Osteoblast (primary cell): ENCODE results near the gene LRIT3. TPM values are rescaled to one million over a fixed set of nuclear protein-coding genes. Genes with fewer than 3 reads are reported as not detected.
A peak's percentile ranks its signal among the peaks of the same experiment; 100 is the strongest.

ENCODE experiments used
- DNase-seq: peaks from one replicate; pipeline ENCODE4 v3.0.0; 2011; ENCODE audit warnings: low spot score, mixed read lengths; ENCODE audit not compliant: insufficient read length; ENCODE audit errors: missing footprints
- H2AFZ ChIP-seq: 2 replicates; pipeline ENCODE4 v1.6.0; 2011; ENCODE audit warnings: mild to moderate bottlenecking, low read length
- H3K27ac ChIP-seq: 2 replicates; pipeline ENCODE4 v1.5.1; 2011; ENCODE audit warnings: mild to moderate bottlenecking, low read depth, low read length, moderate library complexity
- H3K27me3 ChIP-seq: 2 replicates; pipeline ENCODE4 v1.6.0; 2012; ENCODE audit warnings: mild to moderate bottlenecking, control low read depth, inconsistent platforms, low read length, moderate library complexity; ENCODE audit not compliant: insufficient read depth
- H3K36me3 ChIP-seq: 2 replicates; pipeline ENCODE4 v1.5.1; 2011; ENCODE audit warnings: mild to moderate bottlenecking, low read length, control low read depth, moderate library complexity; ENCODE audit not compliant: insufficient read depth
- H3K4me1 ChIP-seq: 2 replicates; pipeline ENCODE4 v1.5.1; 2011; ENCODE audit warnings: mild to moderate bottlenecking, low read length, control low read depth, moderate library complexity; ENCODE audit not compliant: insufficient read depth
- H3K4me2 ChIP-seq: 2 replicates; pipeline ENCODE4 v1.6.0; 2011; ENCODE audit warnings: mild to moderate bottlenecking, low read length; ENCODE audit not compliant: insufficient read depth
- H3K4me3 ChIP-seq: fragments of 200-600 bp; sonication (generic); 3 replicates; pipeline ENCODE4 v1.5.1; 2012; ENCODE audit warnings: mild to moderate bottlenecking, low read length, inconsistent platforms; ENCODE audit not compliant: insufficient read depth
- H3K79me2 ChIP-seq: 2 replicates; pipeline ENCODE4 v1.6.0; 2012; ENCODE audit warnings: mild to moderate bottlenecking, low read length, control low read depth, inconsistent platforms; ENCODE audit not compliant: insufficient read depth
- H3K9me3 ChIP-seq: 2 replicates; pipeline ENCODE4 v1.5.1; 2011; ENCODE audit warnings: low read depth, low read length, control low read depth
- H4K20me1 ChIP-seq: 2 replicates; pipeline ENCODE4 v1.6.0; 2012; ENCODE audit warnings: mild to moderate bottlenecking, low read length, control low read depth; ENCODE audit not compliant: insufficient read depth
- CTCF ChIP-seq: IDR thresholded peaks from 2 replicates; pipeline ENCODE4 v1.5.1; 2011; ENCODE audit warnings: mild to moderate bottlenecking, low read depth, low read length, moderate library complexity; ENCODE audit errors: extremely low read depth
- total RNA-seq: library from RNA; depleted of rRNA; stranded (reverse); fragments of >200 nt; gene quantifications from 2 replicates; pipeline ENCODE4 v1.2.3, GENCODE V29; 2012

The LRIT3 gene
- total RNA-seq, 1 donor: under 0.01 TPM

GRCh38 chr4:109818268-109818667, 29.6 kb upstream of the LRIT3 start:
- Histone ChIP-seq H3K4me3 (no peak overlapping the region), H3K36me3 (peaks cover 32% of the 10 kb centered on the region), H2AFZ (no peak overlapping the region), H3K27ac (no peak overlapping the region), H3K9me3 (no peaks in the 10 kb centered on the region), H3K27me3 (no peaks in the 10 kb centered on the region), H3K4me2 (no peak overlapping the region), H3K4me1 (peaks cover 10% of the 10 kb centered on the region), H4K20me1 (peaks cover 3% of the 10 kb centered on the region), H3K79me2 (peaks cover 54% of the 10 kb centered on the region)
- TF ChIP-seq CTCF: no peak
- DNase-seq: no peak

GRCh38 chr4:109820563-109820962, 27.3 kb upstream of the LRIT3 start:
- Histone ChIP-seq H3K4me1 (peaks cover 10% of the 10 kb centered on the region), H3K36me3 (peaks cover 47% of the 10 kb centered on the region), H3K27me3 (no peaks in the 10 kb centered on the region), H3K9me3 (no peaks in the 10 kb centered on the region), H3K79me2 (peaks cover 52% of the 10 kb centered on the region), H2AFZ (no peak overlapping the region), H3K4me2 (no peak overlapping the region), H3K4me3 (no peak overlapping the region), H3K27ac (no peak overlapping the region), H4K20me1 (peaks cover 3% of the 10 kb centered on the region)
- TF ChIP-seq CTCF: no peak
- peak; percentile 58 for DNase-seq

DNA sequence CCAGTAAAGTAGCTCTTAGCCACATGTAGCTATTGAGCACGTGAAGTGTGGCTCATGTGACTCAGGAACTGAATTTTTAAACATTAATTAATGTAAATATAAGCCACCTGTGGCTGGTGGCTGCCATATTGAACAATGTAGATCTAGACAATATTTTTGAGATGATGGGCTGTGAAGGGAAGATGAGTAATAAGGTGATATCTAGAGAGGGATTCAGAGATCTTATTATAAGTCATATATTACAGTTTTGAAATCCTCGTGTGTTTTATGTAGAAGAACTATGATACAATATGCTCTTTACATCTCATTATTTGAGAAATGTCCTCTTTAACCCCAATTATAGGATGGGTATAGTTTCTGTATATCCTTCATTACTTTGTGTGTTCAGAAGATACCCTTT, 26.7 kb upstream of the LRIT3 start:
- no peak overlapping the region for H3K4me2 ChIP-seq
- H3K4me1 ChIP-seq: peaks cover 10% of the 10 kb centered on the region
- no peaks in the 10 kb centered on the region for H3K9me3 ChIP-seq
- H2AFZ ChIP-seq: no peak overlapping the region
- H3K27ac ChIP-seq: no peak overlapping the region
- no peak for DNase-seq
- no peak for TF ChIP-seq CTCF
- H3K79me2 ChIP-seq: peaks cover 46% of the 10 kb centered on the region
- H3K36me3 ChIP-seq: peaks cover 48% of the 10 kb centered on the region
- H3K4me3 ChIP-seq: no peak overlapping the region
- peaks cover 3% of the 10 kb centered on the region for H4K20me1 ChIP-seq
- no peaks in the 10 kb centered on the region for H3K27me3 ChIP-seq

- Histone ChIP-seq H3K4me1 (no peaks in the 10 kb centered on the region), H4K20me1 (no peaks in the 10 kb centered on the region), H3K9me3 (no peaks in the 10 kb centered on the region), H2AFZ (no peak overlapping the region), H3K36me3 (peaks cover 25% of the 10 kb centered on the region), H3K4me2 (no peak overlapping the region), H3K27me3 (no peaks in the 10 kb centered on the region), H3K27ac (no peak overlapping the region), H3K79me2 (no peaks in the 10 kb centered on the region), H3K4me3 (no peak overlapping the region)
- TF ChIP-seq CTCF: peak; percentile 60
- DNase-seq: no peak
These were observed 21.2 kb upstream of the LRIT3 start for GRCh38 chr4:109826719-109827118.
